Measurements from ENCODE around the gene CHST15.

The CHST15 gene

DNA sequence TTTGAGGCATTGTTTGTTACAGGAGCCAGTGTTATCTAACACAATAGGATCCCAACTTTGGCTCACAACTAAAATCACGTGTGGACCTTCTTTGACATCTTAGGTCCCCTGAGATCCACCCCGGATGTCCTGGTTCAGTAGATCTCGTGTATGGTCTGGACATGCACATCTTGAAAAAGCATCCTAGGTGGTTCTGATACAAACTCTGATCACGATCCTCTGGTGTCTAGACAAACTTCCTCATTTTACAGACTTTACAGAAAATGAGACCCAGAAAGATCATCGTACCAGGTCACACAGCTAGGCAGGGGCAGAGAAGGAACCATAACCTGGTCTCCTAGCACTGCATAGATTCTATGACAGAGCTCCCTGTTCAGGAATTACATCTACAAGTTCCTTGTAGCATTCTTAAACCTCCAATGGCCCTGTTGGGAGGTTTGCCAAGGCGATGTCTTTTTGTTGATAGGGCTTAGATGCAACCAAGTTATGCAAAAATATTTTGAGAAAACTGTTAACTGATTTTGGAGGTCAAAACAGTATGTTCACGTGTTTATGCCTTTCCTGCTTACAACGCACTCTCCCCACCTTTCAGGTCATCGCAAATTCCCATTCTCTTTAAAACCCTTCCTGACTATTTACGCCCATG lies 30.8 kb upstream of the CHST15 start:
- Histone ChIP-seq H3K4me2 (ENCODE audit: low read length) (peak overlapping the region; percentile 56), H4K20me1 (ENCODE audit: control insufficient read depth, insufficient read depth, low read depth, low read length) (no peaks in the 10 kb centered on the region), H3K27ac (ENCODE audit: low read depth, low read length) (peak overlapping the region; percentile 63), H3K4me3 (ENCODE audit: low read length) (peak overlapping the region; percentile 37), H3K79me2 (ENCODE audit: control insufficient read depth, low read length) (no peaks in the 10 kb centered on the region), H3K27me3 (ENCODE audit: control insufficient read depth, low read length) (no peaks in the 10 kb centered on the region), H3K36me3 (ENCODE audit: control insufficient read depth, low read length) (no peaks in the 10 kb centered on the region), H3K9me3 (ENCODE audit: control insufficient read depth, insufficient read depth, low read length) (no peaks in the 10 kb centered on the region), H3K4me1 (ENCODE audit: control insufficient read depth, low read length) (peaks cover 66% of the 10 kb centered on the region), H3K9me2 (replicated peaks; ENCODE audit: control insufficient read depth, low read length) (no peaks in the 10 kb centered on the region), H3F3A (ENCODE audit: control insufficient read depth, insufficient read depth) (peaks cover 14% of the 10 kb centered on the region)
- TF ChIP-seq CTCF (IDR thresholded peaks at IDR 0.05; ENCODE audit: low read depth, low read length, poor library complexity, severe bottlenecking): no peak
- TF ChIP-seq EZH2phosphoT487 (IDR thresholded peaks at IDR 0.05; ENCODE audit: borderline replicate concordance, low read length): no peak

- Histone ChIP-seq H3K27me3 (ENCODE audit: control insufficient read depth, low read length) (no peaks in the 10 kb centered on the region), H4K20me1 (ENCODE audit: control insufficient read depth, insufficient read depth, low read depth, low read length) (no peaks in the 10 kb centered on the region), H3K27ac (ENCODE audit: low read depth, low read length) (peak overlapping the region; percentile 63; the same call in 1 of the 2 replicates), H3K4me2 (ENCODE audit: low read length) (no peak overlapping the region), H3K9me2 (replicated peaks; ENCODE audit: control insufficient read depth, low read length) (no peaks in the 10 kb centered on the region), H3K4me1 (ENCODE audit: control insufficient read depth, low read length) (peaks cover 69% of the 10 kb centered on the region), H3K9me3 (ENCODE audit: control insufficient read depth, insufficient read depth, low read length) (no peaks in the 10 kb centered on the region), H3K4me3 (ENCODE audit: low read length) (no peak overlapping the region), H3K79me2 (ENCODE audit: control insufficient read depth, low read length) (no peaks in the 10 kb centered on the region), H3K36me3 (ENCODE audit: control insufficient read depth, low read length) (no peaks in the 10 kb centered on the region), H3F3A (ENCODE audit: control insufficient read depth, insufficient read depth) (peaks cover 14% of the 10 kb centered on the region)
- TF ChIP-seq CTCF (IDR thresholded peaks at IDR 0.05; ENCODE audit: low read depth, low read length, poor library complexity, severe bottlenecking) (no peak), EZH2phosphoT487 (IDR thresholded peaks at IDR 0.05; ENCODE audit: borderline replicate concordance, low read length) (no peak)
Measured at GRCh38 chr10:124123156-124123555, 29.8 kb upstream of the CHST15 start.

DNA sequence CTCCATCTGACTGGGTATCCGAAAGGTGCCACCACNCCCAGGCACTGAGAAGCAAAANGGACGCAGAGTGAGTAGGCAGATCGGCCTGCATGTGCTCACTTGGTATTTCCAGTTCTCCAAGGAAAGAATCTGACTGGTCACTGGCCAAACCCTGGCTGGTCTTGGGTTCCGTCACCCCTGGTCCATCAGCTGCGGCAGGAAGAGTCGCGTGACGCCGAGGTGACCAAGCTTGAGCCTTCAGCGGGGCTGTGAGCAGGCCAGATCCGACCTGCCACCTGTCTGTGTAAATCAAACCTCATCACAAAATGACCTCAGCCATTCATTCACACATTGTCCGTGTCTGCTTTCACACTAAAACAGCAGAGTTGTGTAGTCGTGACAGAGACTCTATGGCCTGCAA lies 28.8 kb upstream of the CHST15 start:
- no peak overlapping the region for H3K4me2 ChIP-seq (ENCODE audit: low read length)
- no peaks in the 10 kb centered on the region for H4K20me1 ChIP-seq (ENCODE audit: control insufficient read depth, insufficient read depth, low read depth, low read length)
- H3K4me3 ChIP-seq (ENCODE audit: low read length): no peak overlapping the region
- H3K79me2 ChIP-seq (ENCODE audit: control insufficient read depth, low read length): no peaks in the 10 kb centered on the region
- no peaks in the 10 kb centered on the region for H3K36me3 ChIP-seq (ENCODE audit: control insufficient read depth, low read length)
- H3K9me2 ChIP-seq (replicated peaks; ENCODE audit: control insufficient read depth, low read length): no peaks in the 10 kb centered on the region
- peaks cover 75% of the 10 kb centered on the region for H3K4me1 ChIP-seq (ENCODE audit: control insufficient read depth, low read length)
- peaks cover 14% of the 10 kb centered on the region for H3F3A ChIP-seq (ENCODE audit: control insufficient read depth, insufficient read depth)
- H3K27me3 ChIP-seq (ENCODE audit: control insufficient read depth, low read length): no peaks in the 10 kb centered on the region
- H3K27ac ChIP-seq (ENCODE audit: low read depth, low read length): no peak overlapping the region
- TF ChIP-seq EZH2phosphoT487 (IDR thresholded peaks at IDR 0.05; ENCODE audit: borderline replicate concordance, low read length) (no peak), CTCF (IDR thresholded peaks at IDR 0.05; ENCODE audit: low read depth, low read length, poor library complexity, severe bottlenecking) (no peak)
- no peaks in the 10 kb centered on the region for H3K9me3 ChIP-seq (ENCODE audit: control insufficient read depth, insufficient read depth, low read length)
